H9 (cell line): ENCODE measurements around the gene MUC5B. TPM values are rescaled to one million over a fixed set of nuclear protein-coding genes. Genes with fewer than 3 reads are reported as not detected.

Experiments
- DNase-seq: peaks from one replicate; pipeline ENCODE4 v3.0.0-alpha.2; 2017
- H2AFZ ChIP-seq: one replicate; pipeline ENCODE4 v1.6.1; 2013; ENCODE audit warnings: mild to moderate bottlenecking, low read length, control low read depth, moderate library complexity
- H2AK5ac ChIP-seq: 2 replicates; pipeline ENCODE4 v1.6.1; 2013; ENCODE audit warnings: low read length, control low read depth, mixed read lengths; ENCODE audit not compliant: insufficient read length
- H2BK120ac ChIP-seq: one replicate; pipeline ENCODE4 v1.6.1; 2013; ENCODE audit warnings: low read depth, mild to moderate bottlenecking, low read length, control low read depth, inconsistent platforms; ENCODE audit not compliant: poor library complexity, severe bottlenecking
- H2BK12ac ChIP-seq: 2 replicates; pipeline ENCODE4 v1.6.1; 2013; ENCODE audit warnings: low read length, control low read depth, mixed read lengths, low read depth; ENCODE audit not compliant: insufficient read length
- H2BK15ac ChIP-seq: 2 replicates; pipeline ENCODE4 v1.6.1; 2013; ENCODE audit warnings: low read depth, low read length, control low read depth
- H2BK20ac ChIP-seq: one replicate; pipeline ENCODE4 v1.6.1; 2013; ENCODE audit warnings: low read depth, mild to moderate bottlenecking, low read length, control low read depth, inconsistent platforms; ENCODE audit not compliant: poor library complexity, severe bottlenecking
- H2BK5ac ChIP-seq: 2 replicates; pipeline ENCODE4 v1.6.1; 2013; ENCODE audit warnings: low read length, control low read depth, mixed read lengths; ENCODE audit not compliant: insufficient read length
- H3K14ac ChIP-seq: 2 replicates; pipeline ENCODE4 v1.6.1; 2013; ENCODE audit warnings: low read length, control low read depth; ENCODE audit not compliant: insufficient read depth
- H3K18ac ChIP-seq: 2 replicates; pipeline ENCODE4 v1.6.1; 2013; ENCODE audit warnings: low read depth, mild to moderate bottlenecking, mixed read lengths, low read length, control low read depth; ENCODE audit not compliant: insufficient read length
- H3K23ac ChIP-seq: 2 replicates; pipeline ENCODE4 v1.6.1; 2013; ENCODE audit warnings: low read length, control low read depth, mixed read lengths, low read depth; ENCODE audit not compliant: insufficient read length
- H3K23me2 ChIP-seq: 2 replicates; pipeline ENCODE4 v1.6.1; 2013; ENCODE audit warnings: low read depth, mild to moderate bottlenecking, mixed read lengths, low read length, control low read depth; ENCODE audit not compliant: insufficient read length, poor library complexity, severe bottlenecking
- H3K27ac ChIP-seq: 2 replicates; pipeline ENCODE4 v1.5.1; 2013; ENCODE audit warnings: low read length, control low read depth, mixed read lengths, low read depth; ENCODE audit not compliant: insufficient read length
- H3K27me3 ChIP-seq: 2 replicates; pipeline ENCODE4 v1.6.1; 2013; ENCODE audit warnings: low read length, control low read depth, inconsistent platforms; ENCODE audit not compliant: insufficient read depth
- H3K4ac ChIP-seq: 2 replicates; pipeline ENCODE4 v1.6.1; 2013; ENCODE audit warnings: low read depth, mild to moderate bottlenecking, control low read depth, inconsistent platforms, low read length, moderate library complexity
- H3K4me1 ChIP-seq: 2 replicates; pipeline ENCODE4 v1.6.1; 2013; ENCODE audit warnings: low read length, control low read depth, inconsistent platforms; ENCODE audit not compliant: insufficient read depth
- H3K4me2 ChIP-seq: 2 replicates; pipeline ENCODE4 v1.6.1; 2013; ENCODE audit warnings: low read length, control low read depth, mixed read lengths; ENCODE audit not compliant: insufficient read length, insufficient read depth
- H3K56ac ChIP-seq: 2 replicates; pipeline ENCODE4 v1.6.1; 2013; ENCODE audit warnings: low read depth, mild to moderate bottlenecking, mixed read lengths, low read length, control low read depth; ENCODE audit not compliant: insufficient read length
- H3K79me1 ChIP-seq: 2 replicates; pipeline ENCODE4 v1.6.1; 2013; ENCODE audit warnings: low read depth, mild to moderate bottlenecking, moderate library complexity, low read length, control low read depth, inconsistent platforms; ENCODE audit not compliant: insufficient read depth, poor library complexity, severe bottlenecking
- H3K79me2 ChIP-seq: 2 replicates; pipeline ENCODE4 v1.6.1; 2013; ENCODE audit warnings: low read length, control low read depth, inconsistent platforms; ENCODE audit not compliant: insufficient read depth
- H3K9ac ChIP-seq: 2 replicates; pipeline ENCODE4 v1.6.1; 2013; ENCODE audit warnings: low read length, control low read depth, mixed read lengths; ENCODE audit not compliant: insufficient read length; ENCODE audit errors: extremely low read depth
- H3K9me3 ChIP-seq: one replicate; pipeline ENCODE4 v1.6.1; 2013; ENCODE audit warnings: low read depth, low read length, inconsistent platforms; ENCODE audit not compliant: control insufficient read depth
- H3T11ph ChIP-seq: one replicate; pipeline ENCODE4 v1.6.1; 2013; ENCODE audit warnings: mild to moderate bottlenecking, low read length, control low read depth, inconsistent platforms
- H4K20me1 ChIP-seq: one replicate; pipeline ENCODE4 v1.6.1; 2013; ENCODE audit not compliant: control insufficient read depth, insufficient read length, insufficient read depth
- H4K5ac ChIP-seq: 2 replicates; pipeline ENCODE4 v1.6.1; 2013; ENCODE audit warnings: low read depth, mild to moderate bottlenecking, mixed read lengths, low read length, control low read depth; ENCODE audit not compliant: insufficient read length
- H4K8ac ChIP-seq: replicated peaks from 2 replicates; pipeline ENCODE4 v1.6.1; 2013; ENCODE audit warnings: low read length, control low read depth, mixed read lengths, low read depth; ENCODE audit not compliant: insufficient read length
- H4K91ac ChIP-seq: 2 replicates; pipeline ENCODE4 v1.6.1; 2013; ENCODE audit warnings: low read depth, mild to moderate bottlenecking, moderate library complexity, mixed read lengths, low read length, control low read depth; ENCODE audit not compliant: insufficient read length
- H3K27ac Mint-ChIP-seq, 3 experiments: 2 replicates in 2 of 3; 3 replicates in 1 of 3; pipeline ENCODE4 v1.8.0; 2020 to 2021; ENCODE audit warnings: mixed read lengths in 3 of 3, mild to moderate bottlenecking in 1 of 3, moderate library complexity in 1 of 3
- H3K27me3 Mint-ChIP-seq: 2 replicates; pipeline ENCODE4 v1.8.0; 2021; ENCODE audit warnings: low read depth, mild to moderate bottlenecking, moderate library complexity, mixed read lengths
- H3K36me3 Mint-ChIP-seq, 3 experiments: 2 replicates in 2 of 3; 3 replicates in 1 of 3; pipeline ENCODE4 v1.8.0; 2020 to 2021; ENCODE audit warnings: low read depth in 3 of 3, mixed read lengths in 3 of 3; ENCODE audit not compliant: insufficient read depth in 1 of 3
- H3K4me1 Mint-ChIP-seq, 2 experiments: 2 replicates each; pipeline ENCODE4 v1.8.0; 2020; ENCODE audit warnings: mixed read lengths in 2 of 2
- H3K4me3 Mint-ChIP-seq, 2 experiments: 2 replicates in 1 of 2; 3 replicates in 1 of 2; pipeline ENCODE4 v1.8.0; 2020 to 2021; ENCODE audit warnings: mild to moderate bottlenecking in 2 of 2, mixed read lengths in 2 of 2, moderate library complexity in 1 of 2
- H3K9me3 Mint-ChIP-seq, 2 experiments: 2 replicates in 1 of 2; 3 replicates in 1 of 2; pipeline ENCODE4 v1.8.0; 2020; ENCODE audit warnings: mild to moderate bottlenecking in 2 of 2, mixed read lengths in 2 of 2, moderate library complexity in 1 of 2
- WGBS: extraction: QIAGEN DNeasy Blood & Tissue Kit; methylation state at CpG from one replicate; pipeline ENCODE4 v1.1.7; 2013; ENCODE audit warnings: missing lambda C conversion rate, low lambda C conversion rate, mixed read lengths; ENCODE audit not compliant: insufficient read length; ENCODE audit errors: extremely low coverage; 5-methylcytosine and 5-hydroxymethylcytosine counted together
- total RNA-seq: library from RNA; stranded (reverse); gene quantifications from 2 replicates; pipeline ENCODE4 v1.2.1, GENCODE V29; 2021
- TF ChIP-seq, protein P1 (sequence below): fragments of 200-600 bp; sonication (generic); conservative IDR thresholded peaks from 3 replicates; pipeline ENCODE4 v1.8.0; 2021; ENCODE audit warnings: antibody characterized with exemption, mild to moderate bottlenecking

MUC5B gene
- total RNA-seq, 1 experiment from 2014 or later = not detected

GRCh38 chr11:1254086-1254648 lies 31.3 kb downstream of the MUC5B start:
- Histone ChIP-seq H4K8ac (no peak overlapping the region), H2BK20ac (no peak overlapping the region), H4K91ac (no peak overlapping the region), H2BK12ac (no peak overlapping the region), H4K5ac (no peak overlapping the region), H3K9me3 (peaks cover 9% of the 10 kb centered on the region), H3K18ac (no peak overlapping the region), H2AK5ac (no peak overlapping the region), H3K4me1 (no peaks in the 10 kb centered on the region), H3K9ac (no peak overlapping the region), H3K14ac (no peak overlapping the region; the same call in 1 of the 2 replicates), H2AFZ (no peak overlapping the region), H3K56ac (no peak overlapping the region), H3K79me2 (no peaks in the 10 kb centered on the region), H3K27ac (no peak overlapping the region), H3K27me3 (no peaks in the 10 kb centered on the region), H2BK15ac (no peak overlapping the region), H3K4me2 (no peak overlapping the region), H3K4ac (no peak overlapping the region), H4K20me1 (no peaks in the 10 kb centered on the region), H3K23ac (no peak overlapping the region), H3K23me2 (no peaks in the 10 kb centered on the region), H2BK120ac (no peak overlapping the region), H3K79me1 (no peaks in the 10 kb centered on the region), H2BK5ac (no peak overlapping the region), H3T11ph (no peak overlapping the region)
- TF ChIP-seq, protein P1, sequence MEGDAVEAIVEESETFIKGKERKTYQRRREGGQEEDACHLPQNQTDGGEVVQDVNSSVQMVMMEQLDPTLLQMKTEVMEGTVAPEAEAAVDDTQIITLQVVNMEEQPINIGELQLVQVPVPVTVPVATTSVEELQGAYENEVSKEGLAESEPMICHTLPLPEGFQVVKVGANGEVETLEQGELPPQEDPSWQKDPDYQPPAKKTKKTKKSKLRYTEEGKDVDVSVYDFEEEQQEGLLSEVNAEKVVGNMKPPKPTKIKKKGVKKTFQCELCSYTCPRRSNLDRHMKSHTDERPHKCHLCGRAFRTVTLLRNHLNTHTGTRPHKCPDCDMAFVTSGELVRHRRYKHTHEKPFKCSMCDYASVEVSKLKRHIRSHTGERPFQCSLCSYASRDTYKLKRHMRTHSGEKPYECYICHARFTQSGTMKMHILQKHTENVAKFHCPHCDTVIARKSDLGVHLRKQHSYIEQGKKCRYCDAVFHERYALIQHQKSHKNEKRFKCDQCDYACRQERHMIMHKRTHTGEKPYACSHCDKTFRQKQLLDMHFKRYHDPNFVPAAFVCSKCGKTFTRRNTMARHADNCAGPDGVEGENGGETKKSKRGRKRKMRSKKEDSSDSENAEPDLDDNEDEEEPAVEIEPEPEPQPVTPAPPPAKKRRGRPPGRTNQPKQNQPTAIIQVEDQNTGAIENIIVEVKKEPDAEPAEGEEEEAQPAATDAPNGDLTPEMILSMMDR = no peak
- H3K27ac Mint-ChIP-seq = no peak overlapping the region
- H3K36me3 Mint-ChIP-seq = peaks cover 11 to 13% (median 12%) of the 10 kb centered on the region in 3 experiments; a peak in 6 of 7 replicates
- H3K9me3 Mint-ChIP-seq = peaks cover 33 to 34% of the 10 kb centered on the region in 2 experiments
- no CpG with 5 or more reads among the region's 22 CpGs for WGBS
- H3K27me3 Mint-ChIP-seq = peaks cover 14% of the 10 kb centered on the region
- DNase-seq = no peak
- H3K4me3 Mint-ChIP-seq = no peak overlapping the region
- H3K4me1 Mint-ChIP-seq = peaks cover 0 to under 1% of the 10 kb centered on the region in 2 experiments; a peak in 2 of 4 replicates
